GM19043 (cell line): ENCODE results near the gene INSIG1.

Experiments used
- ATAC-seq: cut with Tn5 transposase; IDR thresholded peaks from one replicate; pipeline ENCODE4 v1.9.1; 2021; ENCODE audit warnings: low read depth; ENCODE audit not compliant: unreplicated experiment

Gene INSIG1

DNA sequence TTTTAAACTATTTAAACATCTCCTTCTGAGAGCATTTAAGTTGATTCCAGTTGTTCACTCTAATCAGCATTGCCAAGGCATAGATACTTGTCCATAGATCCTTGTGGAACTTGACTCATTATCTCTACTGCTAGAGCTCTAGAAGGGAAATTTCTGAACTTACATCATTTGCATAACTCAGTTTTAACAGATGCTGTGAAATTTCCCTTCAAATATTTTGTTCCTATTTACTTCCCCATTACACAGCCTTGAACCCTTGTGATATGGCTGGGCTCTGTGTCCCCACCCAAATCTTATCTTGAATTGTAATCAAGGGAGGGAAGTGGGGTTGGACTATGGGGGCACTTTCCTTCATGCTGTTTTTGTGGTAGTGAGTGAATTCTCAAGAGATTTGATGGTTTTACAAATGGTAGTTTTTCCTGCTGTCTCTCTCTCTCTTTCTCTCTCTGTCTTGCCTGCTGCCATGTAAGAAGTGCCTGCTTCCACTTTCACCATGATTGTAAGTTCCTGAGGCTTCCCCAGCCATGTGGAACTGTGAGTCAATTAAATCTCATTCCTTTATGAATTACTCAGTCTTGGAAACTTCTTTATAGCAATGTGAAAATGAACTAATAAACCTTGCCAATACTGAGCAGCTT lies 25.4 kb downstream of the INSIG1 start:
- no peak for ATAC-seq

DNA sequence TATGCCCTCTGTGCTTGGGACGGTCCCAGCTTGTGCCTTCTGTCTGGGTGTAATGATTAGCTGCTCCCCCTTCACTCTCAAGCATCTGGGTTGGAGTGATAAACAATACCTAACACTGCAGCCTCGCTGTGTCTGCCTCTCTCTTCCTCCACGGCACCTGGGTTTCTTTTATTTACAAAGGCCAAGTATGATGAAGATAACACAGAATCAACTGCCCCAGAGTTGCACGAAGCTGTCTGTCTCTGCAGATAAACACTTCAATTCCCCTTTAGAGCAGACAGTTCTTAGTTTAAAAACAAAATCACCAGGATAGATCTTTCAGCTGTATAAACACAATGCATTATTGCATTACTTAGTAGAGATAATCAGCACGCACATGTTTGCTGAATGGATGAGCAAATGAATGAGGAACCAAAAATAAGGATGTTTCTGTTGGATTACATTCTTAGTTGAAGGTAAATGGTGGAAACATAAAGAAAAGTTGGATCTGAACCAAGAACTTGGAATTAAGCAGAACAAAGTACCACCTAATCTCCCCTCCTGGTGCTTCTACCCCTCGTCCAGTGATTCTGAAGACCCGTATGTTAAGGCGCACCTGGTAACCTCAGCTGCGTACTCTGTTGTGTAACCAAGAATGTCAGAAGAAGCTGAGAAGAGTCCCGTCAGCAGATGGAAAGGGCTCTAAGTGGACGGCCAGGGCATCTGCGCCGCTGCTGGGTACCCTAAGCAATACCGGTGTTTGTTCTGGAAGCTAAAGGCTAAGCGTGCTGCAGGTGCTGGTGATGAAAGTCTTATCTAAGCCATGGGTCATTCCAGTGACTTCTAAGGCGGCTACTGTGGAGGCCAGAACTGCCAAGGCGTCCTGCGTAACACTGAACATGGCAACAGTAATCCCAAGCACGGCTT lies 26.6 kb downstream of the INSIG1 start:
- no peak for ATAC-seq

DNA sequence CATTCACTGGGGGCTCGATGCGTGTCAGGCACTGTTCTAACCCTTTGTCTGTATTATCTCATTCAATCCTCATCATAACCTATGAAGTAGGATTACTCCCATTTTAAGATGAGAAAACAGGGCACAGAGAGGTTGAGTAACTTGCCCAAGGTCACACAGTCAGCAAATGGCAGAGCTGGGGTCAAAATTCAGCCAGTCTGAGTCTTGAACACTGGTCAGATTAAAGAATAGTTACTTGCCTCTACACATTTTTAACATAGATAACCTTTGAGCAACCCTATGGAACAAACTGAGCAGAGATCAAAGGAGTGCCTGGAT lies 27.2 kb downstream of the INSIG1 start:
- no peak for ATAC-seq

DNA sequence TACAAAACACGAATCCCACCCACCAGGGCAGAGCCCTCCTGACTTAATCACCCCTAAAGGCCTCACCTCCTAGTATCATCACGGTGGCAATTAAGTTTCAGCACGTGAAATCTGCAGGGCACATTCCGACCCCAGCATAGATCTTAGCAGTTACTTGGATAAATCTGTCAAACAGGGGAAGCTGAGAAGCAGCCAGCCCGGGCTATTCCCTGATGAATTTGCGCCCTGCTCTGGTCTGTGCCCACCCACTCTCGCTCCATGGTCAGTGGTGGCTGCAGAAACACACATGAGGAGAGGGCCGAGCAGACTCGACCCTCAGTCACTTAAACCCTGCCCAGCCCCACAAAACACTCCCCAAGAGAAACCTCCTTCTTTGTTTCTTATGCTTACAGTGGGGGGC lies 28.7 kb downstream of the INSIG1 start:
- no peak for ATAC-seq

DNA sequence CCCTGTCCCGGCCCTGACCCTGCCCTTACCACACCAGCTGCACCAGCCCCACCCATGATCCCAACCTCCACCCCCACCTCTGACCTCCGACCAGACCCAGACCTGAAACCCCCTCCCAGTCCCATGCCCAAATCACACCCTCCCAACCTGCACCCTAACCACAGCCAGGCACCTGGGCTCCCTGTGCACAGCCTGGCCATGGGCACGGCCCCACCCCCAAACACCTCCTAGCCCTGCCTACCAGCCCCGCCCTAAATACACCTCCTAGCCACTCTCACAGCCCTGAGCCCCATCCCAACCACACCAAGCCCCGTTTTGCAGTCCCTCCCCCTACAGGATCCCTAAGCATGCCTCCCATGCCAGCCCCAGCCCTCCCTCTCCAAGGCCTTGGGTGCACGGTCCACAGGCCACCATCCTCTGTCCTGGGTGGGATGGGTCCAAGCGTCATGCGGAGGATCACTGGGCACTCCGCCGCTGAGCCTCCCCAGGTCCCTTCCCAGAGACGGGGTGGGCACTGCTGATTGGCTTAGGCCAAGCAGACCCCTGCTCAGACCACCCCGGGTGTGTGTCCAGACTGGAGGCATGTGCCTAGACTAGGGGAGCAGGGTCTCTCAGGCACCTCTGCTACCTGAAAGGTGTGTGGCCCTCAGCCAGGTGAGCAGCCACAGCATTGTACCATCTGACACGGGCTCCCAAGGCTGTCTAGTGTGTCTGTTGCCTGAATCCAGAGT lies 30.1 kb downstream of the INSIG1 start:
- no peak for ATAC-seq

DNA sequence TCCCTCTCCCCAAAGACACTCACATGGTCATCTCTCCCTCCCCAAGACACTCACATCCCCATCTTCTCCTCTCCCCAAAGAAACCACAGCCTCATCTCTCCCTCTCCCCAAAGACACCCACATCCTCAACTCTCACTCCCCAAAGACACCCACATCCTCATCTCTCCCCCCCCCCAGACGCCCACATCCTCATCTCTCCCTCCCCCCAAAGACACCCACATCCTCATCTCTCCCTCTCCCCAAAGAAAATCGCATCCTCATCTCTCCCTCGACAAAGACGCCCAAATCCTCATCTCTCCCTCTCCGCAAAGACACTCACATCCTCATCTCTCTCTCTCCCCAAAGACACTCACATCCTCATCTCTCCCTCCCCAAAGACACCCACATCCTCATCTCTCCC lies 31.5 kb downstream of the INSIG1 start:
- ATAC-seq: no peak

DNA sequence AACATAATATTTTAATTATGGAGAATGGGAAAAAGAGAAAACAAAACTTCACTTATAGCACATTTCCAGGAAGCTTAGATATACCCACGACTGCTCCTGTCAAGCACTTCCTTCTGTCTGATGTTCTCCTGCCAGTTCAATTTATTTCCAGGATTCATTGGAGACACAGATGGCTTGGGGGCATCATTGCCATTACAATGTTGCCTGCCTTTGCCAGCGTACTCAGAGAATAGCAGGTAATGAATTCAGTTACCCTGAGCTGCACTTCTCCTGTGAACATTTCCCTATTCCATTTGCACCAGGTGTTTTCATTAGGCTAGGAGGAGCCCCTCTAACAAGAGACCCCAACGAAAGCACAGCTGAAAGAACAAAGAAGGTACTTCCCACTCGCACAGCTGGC lies 33.7 kb downstream of the INSIG1 start:
- no peak for ATAC-seq

DNA sequence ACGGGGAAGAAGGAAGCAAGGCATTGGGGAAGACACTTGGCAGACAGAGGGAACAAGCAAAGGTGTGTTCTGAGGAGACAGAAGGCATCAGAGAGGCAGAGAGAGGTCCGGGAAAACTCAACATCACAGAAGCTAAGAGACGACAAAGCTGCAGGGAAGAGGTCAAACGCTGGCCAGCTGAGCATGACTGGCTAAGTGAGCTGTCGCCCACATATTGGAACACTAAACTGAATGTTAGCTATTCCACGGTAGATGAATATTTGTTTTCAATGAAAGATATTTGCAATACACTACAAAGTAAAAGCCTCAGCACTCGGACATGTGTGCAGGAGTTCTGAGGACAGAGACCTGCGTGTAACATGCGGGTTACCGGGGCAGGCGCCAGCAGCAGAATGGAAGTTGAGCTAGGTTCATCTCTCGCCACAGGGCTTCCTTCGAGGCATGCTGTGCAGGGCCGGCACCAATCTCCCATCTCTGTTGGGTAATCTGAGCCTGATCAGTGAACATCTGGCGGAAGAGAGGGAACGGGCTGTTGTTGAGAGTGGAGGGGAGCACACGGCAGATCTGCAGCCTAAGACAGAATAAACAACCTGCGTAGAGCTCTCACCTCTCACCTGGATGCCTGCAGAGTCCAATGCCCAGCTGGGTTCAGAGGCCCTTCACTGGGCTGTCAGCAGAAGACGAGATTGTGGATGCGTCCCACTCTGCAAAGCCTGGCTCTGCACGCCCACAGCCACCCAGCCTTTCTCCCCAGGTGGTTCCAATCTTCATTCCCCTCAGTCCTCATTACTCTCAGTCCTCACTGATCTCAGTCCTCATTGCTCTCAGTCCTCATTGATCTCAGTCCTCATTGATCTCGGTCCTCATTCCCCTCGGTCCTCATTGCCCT lies 35.9 kb downstream of the INSIG1 start:
- ATAC-seq: no peak

DNA sequence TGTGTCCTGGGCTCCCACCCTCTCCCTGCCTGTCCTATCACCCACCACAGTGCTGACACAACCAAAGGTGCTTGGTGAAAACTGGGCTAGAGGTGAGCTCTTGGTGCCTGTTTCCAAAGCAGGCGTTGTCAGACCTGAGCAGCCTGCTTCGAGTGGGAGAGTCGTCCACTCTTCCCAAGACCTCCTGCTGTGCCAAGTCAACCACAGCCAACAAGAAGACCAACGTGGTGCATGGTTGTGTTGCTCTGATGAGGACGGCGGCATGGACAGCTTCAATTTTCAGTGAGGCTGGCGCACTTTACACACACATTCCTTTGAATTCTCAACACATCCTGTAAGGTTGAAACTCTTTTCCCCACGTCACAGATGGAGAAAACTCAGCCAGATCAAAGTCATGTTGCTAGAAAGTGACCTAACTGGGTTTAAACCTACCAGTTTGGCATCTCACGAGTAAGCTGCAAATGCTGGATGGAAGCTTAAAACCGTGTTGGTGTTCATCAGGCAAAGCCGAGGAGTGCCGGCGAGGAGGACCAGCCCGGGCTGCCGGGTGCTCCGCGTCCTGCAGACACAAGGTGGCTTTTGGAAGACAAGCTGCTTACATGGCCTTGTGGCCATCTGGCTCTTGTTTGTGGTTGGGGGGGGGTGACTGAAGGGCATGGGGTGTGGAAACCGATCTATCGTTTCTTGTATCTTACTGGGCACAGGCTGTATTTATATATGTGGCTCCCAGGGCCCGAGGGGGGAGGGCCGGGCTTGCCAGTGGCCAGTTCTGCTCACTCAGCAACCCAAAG lies 39.3 kb downstream of the INSIG1 start:
- ATAC-seq: no peak

DNA sequence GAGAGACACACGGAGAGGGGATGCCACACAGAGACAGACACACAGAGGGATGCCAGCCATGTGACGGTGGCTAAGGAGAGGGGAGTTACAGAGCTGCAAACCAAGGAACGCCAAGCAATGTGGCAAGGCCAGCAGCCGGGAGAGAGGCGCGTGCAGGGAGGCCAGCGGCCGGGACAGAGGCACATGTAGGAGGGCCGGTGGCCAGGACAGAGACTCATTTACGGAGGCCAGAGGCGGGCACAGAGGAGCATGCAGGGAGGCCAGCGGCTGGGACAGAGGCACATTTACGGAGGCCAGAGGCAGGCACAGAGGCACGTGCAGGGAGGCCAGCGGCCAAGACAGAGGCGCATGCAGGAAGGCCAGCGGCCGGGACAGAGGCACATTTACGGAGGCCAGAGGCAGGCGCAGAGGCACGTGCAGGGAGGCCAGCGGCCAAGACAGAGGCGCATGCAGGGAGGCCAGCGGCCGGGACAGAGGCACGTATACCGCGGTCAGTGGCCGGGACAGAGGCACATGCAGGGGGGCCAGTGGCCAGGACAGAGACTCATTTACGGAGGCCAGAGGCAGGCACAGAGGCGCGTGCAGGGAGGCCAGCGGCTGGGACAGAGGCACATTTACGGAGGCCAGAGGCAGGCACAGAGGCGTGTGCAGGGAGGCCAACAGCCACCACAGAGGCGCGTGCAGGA lies 40.4 kb downstream of the INSIG1 start:
- ATAC-seq: no peak

DNA sequence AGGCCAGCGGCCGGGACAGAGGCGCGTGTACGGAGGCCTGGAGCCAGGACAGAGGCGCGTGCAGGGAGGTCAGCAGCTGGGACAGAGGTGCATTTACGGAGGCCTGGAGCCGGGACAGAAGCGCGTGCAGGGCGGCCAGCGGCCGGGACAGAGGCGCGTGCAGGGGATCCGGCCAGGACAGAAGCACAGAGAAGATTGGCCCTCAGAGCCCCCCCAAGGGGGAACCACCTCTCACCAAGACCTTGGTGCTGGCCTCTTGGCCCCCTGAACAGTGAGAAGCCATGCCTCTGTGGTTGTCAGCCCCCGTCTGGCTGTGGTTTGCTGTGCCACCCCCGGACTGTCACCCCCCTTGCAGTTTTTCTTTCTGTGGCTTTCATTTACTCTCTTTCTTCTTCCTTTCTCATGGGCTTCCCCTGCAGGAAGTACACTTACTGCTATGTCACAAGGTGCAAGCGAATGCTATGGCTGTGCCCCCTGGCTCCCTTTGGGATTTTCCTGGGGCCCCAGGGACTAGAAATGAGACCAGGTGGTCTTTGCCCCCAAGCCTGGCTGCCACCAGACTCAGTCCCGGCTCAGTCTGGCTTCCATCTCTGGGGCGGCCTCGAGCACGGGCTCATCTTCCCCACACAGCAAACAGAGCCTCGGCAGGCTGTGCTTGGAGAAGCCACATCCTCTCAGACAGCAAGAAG lies 41.1 kb downstream of the INSIG1 start:
- ATAC-seq: no peak

DNA sequence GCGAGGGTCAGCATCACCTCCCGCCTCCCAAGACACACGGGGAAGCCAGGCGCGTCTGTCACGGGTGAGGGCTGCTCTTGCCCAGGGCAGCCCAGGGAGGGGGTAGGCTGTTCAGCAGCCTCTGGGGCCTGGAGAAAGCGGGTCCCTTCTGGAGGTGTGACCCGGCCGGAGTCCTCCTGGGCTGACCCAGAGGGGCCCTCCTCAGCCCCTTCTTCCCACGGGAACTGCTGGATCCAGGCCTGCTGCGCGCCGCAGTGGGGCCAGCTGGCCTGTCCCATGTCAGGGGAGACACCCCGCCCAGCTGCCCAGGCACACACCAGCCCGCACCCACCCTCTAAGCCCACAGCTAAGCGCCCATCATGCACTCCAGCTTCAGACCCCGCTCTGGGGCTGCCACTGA lies 41.8 kb downstream of the INSIG1 start:
- ATAC-seq: no peak

DNA sequence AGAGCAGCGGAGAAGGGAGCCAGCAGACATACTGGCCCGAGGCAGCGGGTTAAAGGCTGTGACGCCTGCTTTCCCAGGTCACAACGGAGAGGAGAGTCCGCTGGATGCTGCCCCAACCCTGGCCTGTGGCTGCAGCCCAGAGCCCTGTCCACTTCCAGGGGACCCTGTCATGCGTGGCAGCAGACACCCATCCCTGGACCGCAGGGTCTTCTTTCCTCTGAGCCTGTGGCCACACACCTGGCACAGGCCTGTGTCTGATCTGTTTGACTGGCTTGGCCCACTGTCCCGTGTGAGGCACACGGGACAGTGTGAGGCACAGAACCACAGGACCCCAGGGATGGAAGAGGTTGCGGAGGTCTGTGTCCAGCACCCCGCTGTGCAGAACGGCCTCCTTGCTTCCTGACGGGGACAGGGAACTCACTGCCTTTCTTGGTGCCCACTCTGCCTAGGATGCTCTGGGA lies 42.4 kb downstream of the INSIG1 start:
- ATAC-seq: no peak

DNA sequence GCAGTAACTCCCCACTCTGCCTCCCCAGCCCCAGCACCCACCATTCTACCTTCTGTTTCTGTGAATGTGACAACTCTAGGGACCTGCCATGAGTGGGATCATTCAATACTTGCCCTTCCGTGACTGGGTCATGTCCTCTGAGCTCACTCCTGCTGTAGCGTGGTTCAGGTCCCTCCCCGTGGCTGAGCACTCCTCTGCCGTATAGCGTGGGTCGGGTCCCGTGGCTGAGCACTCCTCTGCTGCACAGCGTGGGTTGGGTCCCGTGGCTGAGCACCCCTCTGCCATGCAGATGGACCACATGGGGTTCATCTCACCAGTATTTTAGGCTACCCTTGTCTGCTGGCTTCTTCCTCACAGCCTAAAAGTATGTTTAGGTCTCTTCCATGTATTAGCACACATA lies 43.0 kb downstream of the INSIG1 start:
- no peak for ATAC-seq

DNA sequence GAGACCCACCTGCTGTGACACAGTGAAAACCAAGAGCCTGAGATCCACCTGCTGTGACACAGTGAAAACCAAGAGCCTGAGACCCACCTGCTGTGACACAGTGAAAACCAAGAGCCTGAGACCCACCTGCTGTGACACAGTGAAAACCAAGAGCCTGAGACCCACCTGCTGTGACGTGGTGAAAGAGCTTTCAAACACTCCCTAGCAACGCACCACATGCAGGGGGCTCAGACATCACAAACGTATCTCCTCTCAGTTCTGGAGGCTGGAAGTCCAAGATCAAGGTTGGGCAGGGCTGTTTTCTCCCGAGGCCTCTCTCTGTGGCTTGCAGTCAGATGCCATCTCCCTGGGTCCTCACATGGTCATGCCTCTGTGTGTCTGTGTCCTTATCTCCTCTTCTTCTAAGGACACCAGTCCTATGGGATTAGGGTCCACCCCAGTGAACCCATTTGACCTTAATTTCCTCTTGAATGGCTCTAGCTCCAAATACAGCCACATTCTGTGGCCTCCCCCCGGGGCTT lies 43.8 kb downstream of the INSIG1 start:
- ATAC-seq: no peak

DNA sequence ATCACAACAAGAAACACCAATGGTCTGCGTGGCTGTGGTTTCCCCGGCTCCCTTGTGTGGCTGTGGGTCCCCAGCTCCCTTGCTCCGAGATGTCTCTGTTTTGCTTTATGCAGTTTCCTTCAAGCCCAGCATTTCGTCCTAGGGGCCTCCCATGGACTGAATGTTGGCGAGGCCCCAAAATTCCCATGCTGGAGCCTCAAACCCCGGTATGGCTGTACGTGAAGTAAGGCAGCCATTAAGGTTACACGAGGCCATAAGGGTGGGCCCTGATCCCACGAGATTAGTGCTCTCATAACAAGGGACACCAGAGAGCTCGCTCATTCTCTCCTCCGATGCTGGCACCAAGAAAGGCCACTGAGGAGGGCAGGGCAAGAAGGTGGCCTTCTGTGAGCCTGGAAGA lies 44.6 kb downstream of the INSIG1 start:
- no peak for ATAC-seq

DNA sequence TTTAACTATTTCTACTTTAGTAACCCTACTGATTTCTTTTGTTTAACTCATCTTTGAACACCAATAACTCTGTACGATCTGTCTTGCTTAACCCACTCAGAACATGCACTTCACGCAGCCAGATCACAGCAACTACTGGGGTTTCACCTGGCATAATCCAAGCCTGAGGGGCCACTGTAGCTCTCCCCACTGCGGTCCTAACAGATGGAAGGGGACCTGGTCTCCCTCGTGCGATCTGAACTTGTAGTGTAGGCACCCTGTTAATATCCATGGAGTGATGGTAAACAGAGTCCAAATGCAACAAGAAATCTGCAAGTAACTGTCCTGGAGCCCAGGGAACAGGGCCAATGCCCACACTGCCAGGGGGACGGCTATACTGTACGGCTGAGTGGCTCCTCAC lies 45.5 kb downstream of the INSIG1 start:
- no peak for ATAC-seq

DNA sequence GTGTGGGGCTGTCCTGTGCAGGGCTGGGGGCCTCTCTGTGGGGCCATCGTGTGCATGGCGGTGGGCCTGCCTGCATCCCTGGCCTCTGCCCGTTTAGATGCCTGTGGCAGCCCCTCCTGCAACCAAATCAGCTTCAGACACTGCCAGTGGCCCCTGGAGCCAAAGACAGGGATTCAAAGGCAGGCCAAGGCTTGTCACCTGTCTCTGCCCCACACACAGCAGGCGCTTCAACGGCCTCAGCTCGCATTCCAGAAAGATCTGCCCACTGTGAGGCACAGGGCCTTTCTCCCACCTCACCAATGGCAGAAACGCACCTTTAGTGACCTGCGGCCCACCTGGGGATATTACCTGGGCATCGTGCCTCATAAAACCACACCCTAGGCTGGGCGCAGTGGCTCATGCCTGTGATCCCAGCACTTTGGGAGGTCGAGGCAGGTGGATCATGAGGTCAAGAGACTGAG lies 46.0 kb downstream of the INSIG1 start:
- ATAC-seq: no peak
